Activated CD8-positive, alpha-beta memory T cell treated with anti-CD3 and anti-CD28 coated beads, Interleukin-2, amount 50 U/mL, for 24 hours (primary cell): ENCODE results near the gene PACSIN3.
"Not testable (repeated sequence)": the region's sequence is repeated elsewhere in the genome, so short reads cannot be mapped to it uniquely, and the experiment has no call there.

Source experiments
- DNase-seq: peaks from one replicate; pipeline ENCODE4 v3.0.0-alpha.2; 2020; ENCODE audit errors: extremely low read depth

The PACSIN3 gene

DNA sequence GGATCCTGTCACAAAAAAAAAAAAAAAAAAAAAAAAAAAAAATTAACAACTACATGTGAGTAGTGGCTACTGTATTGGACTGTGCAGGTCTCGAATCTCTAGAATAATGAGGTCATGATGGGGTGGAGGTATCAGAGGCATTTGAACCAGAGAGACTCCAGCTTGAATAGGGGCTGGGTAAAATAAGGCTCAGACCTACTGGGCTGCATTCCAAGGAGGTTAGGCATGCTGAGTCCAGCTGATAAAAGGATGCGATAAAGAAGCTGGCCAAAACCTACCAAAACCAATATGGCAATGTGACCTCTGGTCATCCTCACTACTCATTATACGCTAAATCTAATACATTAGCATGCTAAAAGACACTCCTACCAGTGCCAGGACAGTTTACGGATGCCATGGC lies 5.9 kb upstream of the PACSIN3 start:
- DNase-seq = no peak

DNA sequence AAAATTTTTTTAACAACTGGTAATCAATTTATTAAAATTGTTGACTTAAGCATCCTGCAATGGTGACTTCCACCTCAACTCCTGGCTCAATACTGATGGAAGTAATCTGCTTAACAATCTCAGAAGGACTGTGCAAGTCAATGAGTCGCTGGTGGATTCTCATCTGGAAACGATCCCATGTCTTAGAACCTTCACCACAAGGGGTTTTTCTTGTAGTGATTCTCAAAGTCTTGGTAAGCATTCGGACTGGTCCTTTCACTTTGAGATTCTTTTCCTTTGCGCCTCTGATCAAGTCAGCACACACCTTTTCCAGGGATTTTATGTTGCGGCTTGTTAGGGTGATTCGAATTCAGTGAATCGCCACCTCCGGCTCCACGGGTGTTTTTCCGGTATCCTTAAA lies 4.9 kb upstream of the PACSIN3 start:
- not testable (repeated sequence) for DNase-seq

DNA sequence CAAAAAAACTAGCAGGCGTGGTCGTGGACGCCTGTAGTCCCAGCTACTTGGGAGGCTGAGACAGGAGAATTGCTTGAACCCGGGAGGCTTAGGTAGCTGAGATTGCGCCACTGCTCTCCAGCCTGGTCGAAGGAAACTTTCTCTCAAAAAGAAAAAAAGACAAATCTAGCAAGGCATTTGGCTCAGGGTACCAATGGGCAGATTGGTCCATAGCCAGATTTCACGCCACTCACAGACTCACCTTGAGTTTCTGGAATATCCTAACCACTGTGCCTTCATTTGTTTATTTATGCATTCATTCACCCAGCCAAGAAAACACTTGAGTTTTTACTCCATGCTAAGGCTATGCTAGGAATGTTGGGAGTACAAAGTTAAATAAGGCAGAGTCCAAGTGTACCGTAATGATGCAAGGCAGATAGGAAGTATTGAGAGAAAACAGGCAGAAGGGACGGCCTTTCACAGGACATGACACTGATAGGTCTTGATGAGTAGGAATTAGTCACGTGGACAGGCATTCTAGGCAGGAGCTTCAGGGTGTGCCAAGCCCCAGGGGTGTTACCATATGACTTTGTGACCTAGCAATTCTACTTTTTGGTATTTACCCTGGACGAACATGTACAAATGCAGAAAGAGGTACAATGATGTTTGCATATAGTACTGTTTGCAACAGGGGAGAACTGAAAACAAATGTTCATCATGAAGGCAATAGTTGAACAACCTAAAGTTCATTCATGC lies 3.0 kb upstream of the PACSIN3 start:
- no peak for DNase-seq

- no peak for DNase-seq
Observed at GRCh38 chr11:47188259-47188658, 2.0 kb upstream of the PACSIN3 start.

DNA sequence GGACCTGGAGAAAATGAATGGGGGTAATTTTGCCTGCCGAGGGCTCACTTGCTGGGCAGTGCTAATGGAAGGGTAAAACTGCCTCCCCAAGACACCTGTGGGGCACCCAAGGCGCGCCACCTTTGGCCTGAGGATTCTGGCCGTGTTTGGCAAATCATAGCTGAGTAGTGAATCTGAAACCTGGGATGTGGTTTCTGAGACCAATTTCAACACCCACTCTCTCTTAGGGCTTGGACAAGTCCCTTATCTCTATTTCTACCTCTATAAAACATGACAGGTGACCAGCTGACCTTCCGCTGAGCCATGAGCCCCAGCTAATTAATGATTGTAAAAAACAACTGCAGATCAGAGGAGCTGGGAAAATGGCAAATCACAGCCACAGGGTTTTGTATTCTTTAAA lies 1.5 kb upstream of the PACSIN3 start:
- no peak for DNase-seq

DNA sequence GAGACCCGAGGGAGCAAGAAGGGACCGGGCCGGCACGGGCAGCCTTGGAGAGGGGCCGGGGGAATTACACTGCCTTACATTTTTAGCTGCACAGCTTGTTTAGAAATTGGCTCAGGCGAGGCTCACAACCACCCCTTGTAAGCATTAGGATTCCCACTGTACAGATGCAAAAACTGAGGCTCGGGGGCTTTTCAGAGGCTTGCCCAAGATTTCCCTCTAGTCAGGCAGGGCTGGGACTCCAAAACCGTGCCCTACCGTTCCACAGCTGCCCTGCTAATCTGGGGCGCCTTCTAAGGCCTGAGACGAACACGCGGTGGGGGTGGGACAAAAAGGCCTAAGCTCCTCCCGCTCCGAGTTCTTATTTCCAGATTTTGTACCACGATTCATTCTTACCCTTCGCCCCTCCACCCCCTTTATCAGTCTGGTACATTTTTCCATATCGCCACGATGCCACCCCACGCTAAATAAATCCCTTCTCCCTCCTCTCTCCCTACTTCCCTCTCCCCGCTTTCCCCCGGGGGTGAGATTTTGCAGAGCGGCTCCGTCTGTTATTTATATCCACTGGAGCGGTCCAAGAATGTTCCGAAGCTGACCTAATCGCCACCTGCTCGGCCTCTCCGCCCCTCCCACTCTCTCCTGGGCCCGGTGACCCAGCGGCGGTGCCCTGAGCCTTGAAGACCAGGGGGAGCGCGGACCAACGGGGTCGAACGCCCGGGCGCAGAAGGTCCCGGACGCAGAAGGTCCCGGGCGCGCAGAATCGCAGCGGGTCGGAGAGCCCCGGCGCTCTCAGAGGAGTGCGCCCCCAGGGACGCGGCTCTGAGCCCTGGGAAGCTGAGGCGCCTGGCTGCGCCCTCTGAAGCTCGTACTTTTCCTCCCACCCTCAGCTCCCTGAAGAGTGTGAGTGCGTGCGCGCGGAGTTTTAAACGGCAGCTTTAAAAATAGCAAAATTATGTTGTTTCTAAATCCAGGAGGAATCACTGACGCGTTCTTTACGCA lies 764 bp upstream of the PACSIN3 start:
- no peak for DNase-seq

DNA sequence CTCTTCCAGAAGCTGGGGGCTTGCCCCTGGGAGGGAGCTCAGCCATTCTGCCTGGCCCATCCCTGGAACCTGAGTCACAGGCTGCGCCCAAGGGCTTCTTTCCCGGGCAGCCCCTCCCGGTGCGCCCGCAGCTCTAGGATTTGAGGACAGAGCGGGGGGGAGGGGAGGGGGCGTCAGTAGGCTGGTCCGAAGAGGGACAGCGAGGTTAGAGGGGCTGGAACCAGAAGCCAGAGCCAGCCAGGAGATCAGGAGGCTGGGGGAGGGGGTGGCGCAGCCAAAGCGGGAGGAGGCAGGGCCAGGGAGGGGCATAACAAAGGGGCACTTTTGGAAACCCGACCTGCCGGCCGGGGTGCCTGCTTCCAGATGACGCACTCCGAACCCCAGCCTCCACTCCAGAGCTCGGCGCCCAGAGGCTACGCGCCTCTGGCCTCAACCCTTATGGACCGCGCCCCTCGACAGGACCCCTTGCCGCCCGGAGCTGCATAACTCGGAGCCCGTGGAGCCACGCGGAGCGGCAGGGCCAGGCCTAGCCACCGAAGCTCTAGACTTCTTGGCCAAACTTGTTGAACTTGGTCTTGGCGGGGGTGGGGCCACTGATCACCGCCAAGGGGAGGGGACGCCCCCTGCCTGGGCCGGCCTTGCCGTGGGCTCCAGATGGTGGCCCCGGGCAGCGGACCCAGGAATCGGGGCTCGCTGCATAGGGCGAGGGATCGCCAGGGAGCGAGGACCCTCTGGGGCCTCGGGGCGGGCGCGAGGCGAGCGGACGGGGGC lies 744 bp downstream of the PACSIN3 start:
- DNase-seq = no peak

- no peak for DNase-seq
Observed at GRCh38 chr11:47184711-47185304, 1.4 kb downstream of the PACSIN3 start.

DNA sequence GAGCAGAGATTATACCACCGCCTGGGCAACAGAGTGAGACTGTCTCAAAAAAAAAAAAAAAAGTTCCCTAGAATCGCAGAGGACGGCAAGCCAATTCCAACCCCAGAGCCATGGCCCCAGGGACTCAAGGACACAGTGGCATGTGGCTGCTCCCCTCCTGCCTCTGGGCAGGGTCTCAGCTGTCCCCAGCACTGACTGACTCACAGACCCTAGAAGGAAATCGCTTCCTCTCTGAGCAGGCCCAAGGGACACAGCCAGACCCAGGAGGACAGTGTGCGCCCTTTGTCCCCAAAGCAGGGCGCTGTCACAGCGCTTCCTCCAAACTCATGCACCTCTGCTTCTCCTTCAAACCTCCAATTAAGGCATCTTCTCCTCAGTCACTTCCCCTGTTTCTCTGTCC lies 2.3 kb downstream of the PACSIN3 start:
- DNase-seq = no peak

DNA sequence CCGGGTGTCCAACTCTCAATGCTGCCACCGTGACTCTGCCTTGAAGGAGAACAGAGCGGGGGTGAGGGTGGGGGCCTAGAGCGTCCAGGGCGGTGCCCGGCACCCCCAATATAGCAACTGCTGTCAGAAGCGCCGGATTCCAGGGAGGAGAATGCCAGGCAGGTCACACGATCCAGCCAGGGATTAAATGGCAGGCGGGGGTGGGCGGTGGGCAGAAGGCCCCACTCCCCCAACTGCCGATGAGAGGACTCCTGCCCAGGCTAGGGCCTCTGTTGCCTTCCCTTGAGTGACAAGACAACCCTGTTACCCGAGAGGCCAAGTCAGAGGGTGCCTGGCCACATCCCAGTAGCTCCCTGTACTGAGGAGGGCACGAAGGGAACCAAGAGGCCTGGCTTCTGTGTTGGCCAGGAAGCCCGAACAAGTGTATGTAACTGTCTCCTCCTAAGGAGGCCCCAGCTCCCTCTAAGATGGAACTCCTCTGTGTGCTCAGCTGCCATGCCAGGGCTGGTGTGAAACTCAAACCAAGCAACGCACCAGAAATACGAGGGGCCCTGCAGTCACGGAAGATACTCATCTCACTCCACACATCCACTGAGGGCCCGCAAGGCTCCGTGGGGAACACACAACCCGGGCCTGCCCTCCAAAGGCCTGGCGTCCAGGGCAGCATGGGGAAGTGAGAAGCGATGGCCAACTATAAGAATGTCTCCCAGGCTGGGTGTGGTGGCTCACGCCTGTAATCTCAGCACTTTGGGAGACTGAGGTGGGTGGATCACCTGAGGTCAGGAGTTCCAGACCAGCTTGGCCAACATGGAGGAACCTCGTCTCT lies 3.0 kb downstream of the PACSIN3 start:
- no peak for DNase-seq

DNA sequence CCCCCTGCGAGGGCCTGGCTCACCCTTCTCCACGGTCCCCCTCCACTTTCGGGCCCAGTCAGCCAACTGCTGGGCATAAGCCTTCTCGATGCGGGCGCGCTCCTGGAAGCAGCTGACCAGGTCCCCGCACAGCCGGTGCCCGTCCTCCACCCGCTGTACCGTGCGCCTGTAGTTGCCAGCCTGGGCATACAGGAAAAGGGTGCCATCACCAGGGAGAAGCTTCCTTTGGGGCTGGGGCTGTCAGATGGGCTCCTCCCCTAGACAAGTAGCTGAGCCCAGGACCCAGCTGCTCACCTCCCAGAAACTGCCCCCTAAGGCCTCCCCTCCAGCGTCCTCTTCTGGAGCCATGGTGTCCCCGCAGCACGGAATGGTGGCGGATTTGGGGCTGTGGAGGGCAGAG lies 3.9 kb downstream of the PACSIN3 start:
- DNase-seq = no peak

- no peak for DNase-seq
Observed at GRCh38 chr11:47181271-47181670, 5.0 kb downstream of the PACSIN3 start.

DNA sequence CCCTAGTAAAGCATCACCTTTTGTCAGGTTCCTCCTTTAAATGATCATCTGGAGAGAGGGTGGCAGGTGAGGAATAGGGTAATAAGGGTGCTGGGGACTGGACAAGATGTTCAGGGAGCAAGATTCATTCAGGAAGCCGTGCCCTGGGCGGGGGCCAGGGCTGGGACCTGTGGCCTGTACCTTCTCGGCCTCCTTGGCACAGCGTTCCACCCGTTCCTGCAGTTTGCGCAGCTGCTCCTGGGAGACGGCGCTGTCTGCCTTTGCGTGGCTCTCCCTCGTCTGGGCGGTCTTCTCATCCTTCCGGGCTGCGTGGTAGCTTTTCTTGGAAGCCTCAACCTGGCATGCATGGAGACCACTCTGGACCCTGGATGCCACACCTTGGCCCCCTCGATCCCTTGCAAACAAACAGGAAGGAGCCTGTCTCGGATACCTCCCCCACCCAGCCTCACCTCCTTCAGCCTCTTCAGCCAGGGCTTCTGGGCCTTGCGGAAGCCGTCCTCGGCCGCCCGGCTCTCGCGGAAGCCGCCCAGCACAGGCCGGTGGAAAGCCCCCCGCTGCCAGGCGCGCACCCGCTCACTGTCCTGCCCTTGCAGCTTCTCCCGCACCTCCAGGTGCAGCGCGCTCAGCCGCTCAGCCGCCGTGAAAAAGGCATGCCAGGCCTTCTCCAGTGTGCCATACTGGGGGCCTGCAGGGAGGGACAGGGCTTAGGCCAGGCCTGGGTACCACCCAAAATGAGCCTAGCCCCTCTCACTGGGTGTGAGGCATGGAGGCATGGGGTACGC lies 6.0 kb downstream of the PACSIN3 start:
- no peak for DNase-seq

- DNase-seq = no peak
Observed at GRCh38 chr11:47179655-47179991, 6.6 kb downstream of the PACSIN3 start.

- no peak for DNase-seq
Observed at GRCh38 chr11:47178737-47179654, 7.2 kb downstream of the PACSIN3 start.

- DNase-seq = no peak
Observed at GRCh38 chr11:47178316-47178715, 7.9 kb downstream of the PACSIN3 start.

GRCh38 chr11:47177846-47178245 lies 8.4 kb downstream of the PACSIN3 start:
- DNase-seq = no peak

DNA sequence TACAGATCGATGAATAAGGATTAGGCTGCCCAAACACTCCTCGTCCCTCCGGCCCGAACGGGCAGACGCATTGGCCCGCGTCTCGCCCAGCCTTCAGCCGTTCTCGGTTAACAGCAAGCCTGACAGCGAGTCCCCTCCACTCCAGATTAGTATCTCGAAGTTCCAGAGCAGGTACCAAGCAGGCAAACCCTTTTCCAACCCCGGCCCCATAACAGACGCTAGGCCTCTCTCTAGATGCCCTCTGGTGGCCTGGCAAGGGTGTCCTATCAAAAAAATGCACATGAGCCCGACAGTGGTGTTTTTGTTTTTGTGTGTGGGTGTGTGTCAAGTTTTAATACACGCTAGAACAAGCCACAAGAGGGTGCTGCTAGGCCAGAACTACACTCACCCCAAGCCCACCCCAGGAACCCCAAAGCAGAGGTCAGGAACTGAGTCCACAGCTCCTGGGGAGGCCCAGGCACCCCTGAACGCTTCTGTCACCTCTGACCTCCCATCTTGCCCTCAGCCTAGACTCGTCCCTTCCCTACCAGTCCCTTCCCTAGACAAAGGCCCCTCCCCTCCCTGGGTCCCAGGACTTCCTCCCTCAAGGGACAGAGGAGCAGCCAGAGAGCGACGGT lies 8.9 kb downstream of the PACSIN3 start:
- no peak for DNase-seq
